Raji (cell line): Measurements from ENCODE around the gene ZNF768.
A peak's percentile ranks its signal among the peaks of the same experiment; 100 is the strongest.

Experiments
- POLR2A ChIP-seq: IDR thresholded peaks from 2 replicates; pipeline ENCODE4 v1.6.1; 2011; ENCODE audit warnings: low read depth, low read length, control low read depth; ENCODE audit not compliant: insufficient read depth

The ZNF768 gene

DNA sequence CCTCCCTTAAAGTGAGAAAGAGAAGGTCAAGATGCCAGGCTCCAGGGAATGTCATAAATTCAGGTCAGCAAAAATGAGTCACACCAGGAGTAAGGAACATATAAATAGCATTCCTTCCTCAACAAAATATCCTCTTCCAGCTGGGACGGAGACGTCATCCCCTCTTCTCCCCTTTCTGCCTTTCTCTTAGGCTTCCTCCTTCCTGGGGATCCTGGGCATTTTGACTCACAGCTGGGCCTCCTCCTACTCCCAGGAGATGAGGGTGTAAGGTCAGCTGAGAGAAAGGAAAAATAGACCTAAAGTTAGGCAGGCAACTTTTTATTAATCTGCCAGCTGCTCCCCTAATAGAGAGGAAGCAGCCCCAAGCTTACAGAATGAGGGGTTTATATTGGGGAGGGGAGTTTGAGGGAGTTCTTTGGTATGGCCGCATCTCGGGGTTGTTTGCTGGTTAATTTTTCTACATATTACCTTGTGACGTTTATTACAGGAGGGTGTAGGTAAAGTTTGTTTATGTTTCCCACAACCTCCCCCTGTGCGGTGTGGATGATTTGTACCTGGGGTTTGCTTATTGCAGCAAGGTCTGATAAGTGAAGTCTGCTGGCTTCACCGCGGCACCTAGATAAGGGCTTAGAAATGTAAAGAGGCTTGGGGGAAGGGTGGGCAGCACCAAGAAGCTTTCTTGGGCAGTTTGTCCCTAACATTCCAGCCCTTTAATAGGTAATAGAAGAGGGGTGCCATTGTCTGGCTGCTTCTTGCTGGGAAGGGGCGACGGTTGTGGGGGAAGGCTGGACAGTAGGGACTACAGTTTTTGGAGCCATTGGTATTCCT is 15.3 kb upstream of the ZNF768 start:
- TF ChIP-seq POLR2A, result no peak

DNA sequence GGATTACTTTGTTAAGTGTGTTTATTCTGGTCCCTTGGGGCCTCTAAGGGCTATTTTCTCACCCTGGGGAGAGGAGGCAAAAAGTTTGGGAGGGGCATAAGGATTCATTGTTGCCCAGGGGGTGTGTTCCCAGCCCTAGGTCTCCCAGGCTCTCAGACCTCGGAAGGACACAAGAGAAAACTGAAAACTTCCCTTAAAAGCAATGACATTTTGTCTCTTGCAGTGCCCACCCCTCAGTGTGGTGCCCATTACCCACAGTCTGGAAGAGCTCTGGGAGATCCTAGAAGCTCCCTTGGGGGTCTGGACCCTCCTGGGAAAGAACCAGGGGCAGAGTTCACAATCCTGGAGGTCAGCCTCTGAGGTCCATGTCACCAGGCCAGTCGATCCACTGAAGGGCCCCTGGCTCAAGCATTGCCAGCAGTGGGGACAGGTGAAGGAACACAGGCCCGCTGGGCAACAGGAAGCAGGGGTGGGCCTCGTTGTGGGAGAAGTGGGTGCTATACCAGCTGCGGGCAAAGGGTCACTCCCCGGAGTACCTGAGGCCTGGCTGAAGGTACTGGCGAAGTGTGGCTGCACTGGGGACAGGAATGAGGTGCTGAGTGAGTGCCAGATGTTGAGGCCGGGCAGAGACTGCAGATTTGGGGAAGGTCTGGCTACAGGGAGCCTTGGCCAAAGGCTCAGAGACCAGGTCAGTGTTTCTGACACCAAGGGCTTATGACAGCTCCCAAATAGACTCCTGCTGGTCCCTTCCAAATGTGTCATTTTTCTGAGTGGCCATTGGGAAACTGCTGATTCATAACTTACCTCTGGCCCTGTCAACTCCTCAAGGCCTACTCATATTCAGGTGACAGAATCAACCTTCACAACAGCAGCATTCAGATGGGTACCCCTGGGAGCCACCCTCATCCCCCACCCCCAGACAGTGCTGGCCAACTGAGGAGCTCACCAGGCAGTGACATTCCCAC is 12.9 kb upstream of the ZNF768 start:
- no peak for TF ChIP-seq POLR2A

DNA sequence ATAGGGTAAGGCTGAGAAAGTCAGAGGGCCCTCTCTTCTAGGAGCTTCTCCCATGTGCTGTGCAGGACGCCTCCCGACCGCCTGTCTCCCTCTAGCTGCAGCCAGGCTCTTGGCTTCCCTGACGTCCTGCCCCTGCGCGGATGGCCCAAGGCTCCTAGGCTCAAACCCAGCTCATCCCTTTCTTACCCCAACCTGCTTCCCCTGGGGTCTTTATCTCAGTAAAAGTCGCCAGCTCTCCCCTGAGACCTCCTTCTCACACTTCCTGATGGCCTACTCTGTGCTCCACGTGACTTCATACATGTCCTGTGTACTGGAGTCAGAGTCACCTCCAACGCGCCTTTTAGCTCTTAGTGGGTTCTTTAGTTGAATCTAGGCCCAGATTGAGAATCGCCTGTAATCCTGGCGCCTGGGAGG is 9.4 kb upstream of the ZNF768 start:
- TF ChIP-seq POLR2A, result peak; percentile 51

DNA sequence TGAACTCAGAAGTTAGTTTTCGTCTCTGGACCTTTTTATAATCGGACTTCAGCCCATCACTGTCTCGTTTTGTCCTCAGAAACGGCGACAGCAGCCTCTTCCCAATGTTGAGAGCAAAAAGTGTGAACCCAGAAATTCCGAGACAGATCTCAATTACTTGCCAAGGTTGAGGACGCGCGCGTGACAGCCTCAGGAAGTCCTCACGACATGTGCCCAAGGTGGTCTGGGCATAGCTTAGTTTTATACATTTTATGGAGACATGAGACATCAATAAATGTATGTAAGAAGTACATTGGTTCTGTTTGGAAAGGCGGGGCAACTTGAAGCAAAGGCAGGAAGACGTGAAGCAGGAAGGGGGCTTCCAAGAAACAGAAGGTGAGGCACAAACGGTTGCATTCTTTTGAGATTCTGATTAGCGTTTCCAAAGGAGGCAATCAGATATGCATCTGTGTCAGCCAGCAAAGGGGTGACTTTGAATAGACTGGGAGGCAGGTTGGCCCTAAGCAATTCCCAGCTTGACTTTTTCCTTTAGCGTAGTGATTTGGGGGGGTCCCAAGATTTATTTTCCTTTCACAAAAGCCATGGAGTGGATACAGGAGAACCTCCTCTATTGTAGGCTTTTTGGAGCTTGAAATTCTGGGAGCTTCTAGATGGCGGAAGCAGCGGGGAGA is 8.9 kb upstream of the ZNF768 start:
- no peak for TF ChIP-seq POLR2A

DNA sequence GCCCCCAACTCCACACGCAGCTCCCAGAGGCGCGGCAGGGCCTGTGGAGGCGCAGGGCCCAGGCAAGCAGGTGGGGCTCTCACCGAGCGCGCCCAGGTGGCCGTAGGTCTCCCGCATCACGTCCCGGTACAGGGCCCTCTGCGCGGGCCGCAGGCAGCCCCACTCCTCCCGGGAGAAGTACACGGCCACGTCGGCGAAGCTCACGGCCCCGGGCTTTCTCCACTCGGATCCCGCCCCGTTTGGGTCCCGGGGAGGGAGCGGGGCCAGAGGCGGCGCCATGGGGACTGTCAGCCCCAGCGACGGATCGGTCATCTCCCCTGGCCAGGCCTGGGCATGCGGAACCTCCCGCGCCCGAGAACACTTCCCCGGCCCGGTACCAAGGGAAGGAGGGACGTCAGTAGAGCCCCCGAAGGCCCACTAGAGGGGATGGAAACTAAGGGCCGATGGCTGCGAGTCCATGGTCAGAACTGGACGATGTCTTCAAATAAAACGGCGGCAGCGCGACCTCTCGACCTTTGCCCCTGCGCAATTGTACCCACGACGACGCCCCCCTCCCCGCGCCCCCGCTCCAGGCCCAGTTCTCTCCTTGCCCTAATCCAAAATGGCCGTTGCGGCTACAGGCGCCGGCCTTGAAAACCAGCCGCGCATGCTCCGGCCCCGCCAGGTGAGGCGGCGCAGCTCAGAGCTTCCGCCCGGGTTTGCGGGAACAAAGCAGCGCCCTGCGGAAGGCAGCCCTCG is 8.2 kb upstream of the ZNF768 start, which contains the start of gene ZNF747:
TSS of gene ZNF747 (minus strand) at position 491 of the 738 bp plus-strand sequence. CDS start at position 312, 179 bp downstream.
- peak; percentile 84 for TF ChIP-seq POLR2A

DNA sequence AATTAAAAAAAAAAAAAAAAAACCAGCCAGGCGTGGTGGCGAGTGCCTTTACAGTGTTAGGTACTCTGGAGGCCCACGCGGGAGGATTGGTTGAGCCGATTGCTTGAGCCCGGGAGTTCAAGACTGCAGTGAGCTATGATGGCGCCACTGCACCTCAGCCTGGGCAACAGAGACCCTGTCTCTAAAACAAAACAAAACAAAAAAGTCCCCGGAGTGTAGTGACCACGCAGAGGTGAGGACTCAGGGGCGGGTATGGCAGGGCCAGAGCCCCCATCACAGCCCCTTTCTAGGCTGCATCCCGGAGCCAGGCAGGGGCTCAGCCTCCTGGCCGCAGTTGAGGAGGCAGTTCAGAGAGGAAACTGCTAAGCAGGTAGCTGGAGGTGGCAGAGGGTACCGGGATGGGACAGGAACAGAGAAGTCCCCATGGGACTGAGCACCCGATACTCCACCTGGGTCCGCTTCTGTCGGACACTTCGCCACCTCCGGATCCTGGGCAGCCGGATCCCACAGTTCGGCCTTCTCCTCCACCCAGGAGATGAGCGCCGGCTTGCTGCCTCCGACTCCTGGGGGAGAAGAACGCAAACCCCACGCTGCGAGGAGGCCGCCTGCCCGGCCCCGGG is 7.5 kb upstream of the ZNF768 start:
- no peak for TF ChIP-seq POLR2A

DNA sequence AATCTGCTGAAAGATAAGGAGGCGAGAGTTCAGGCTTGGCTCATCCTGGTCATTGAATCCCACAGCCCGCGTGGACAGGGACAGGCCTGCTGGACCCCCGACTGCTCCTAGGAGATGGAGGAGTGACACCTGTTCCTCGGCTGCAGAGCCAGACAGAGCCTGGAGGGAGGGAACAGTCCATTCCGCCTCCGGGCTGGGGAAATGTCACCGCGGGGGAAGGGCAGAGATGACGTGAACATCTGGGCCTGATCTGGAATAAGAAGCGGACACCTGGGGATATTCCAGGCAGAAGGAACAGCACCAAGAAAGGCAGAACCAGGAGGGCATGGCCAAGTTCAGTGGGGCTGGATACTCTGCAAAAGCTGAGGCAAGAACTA is 6.8 kb upstream of the ZNF768 start:
- TF ChIP-seq POLR2A, result no peak

DNA sequence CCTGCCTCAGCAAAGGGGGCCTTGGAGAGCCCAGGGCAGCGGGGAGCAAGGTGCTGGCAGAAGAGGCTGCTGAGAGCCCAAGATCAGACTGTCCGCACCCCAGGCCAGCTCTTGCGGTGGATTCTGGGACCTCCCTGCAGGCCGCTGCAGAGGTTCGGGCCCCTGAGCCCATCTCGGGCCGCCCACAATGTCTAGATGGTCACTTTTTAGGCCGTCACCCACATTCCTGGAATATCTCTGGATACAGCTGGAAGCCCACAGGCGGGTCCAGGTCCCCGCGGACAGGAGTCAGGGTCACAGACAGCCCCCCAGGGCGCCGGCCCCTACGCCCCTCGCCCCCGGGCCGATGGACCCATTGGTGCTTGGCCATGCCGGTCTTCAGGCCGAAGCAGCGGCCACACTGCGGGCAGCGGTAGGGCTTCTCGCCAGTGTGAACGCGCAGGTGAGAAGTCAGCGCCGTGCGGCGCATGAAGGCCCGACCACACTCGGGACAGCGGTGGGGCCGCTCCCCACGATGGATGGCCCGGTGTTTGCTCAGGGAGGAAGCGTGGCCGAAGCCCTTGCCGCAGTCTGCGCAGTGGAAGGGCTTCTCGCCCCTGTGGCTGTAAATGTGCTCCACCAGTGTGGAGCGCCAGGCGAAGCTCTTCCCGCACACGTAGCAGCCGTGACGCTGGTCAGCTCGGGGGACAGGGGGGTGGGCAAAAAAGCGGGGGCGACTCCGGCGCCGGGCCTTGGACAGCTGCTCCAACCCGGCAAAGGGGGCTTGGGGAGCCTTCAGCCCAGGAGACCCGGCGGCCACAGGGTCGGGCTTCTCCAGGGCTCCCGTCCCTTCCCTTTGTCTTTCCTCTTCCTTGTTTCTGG is 6.1 kb upstream of the ZNF768 start:
- no peak for TF ChIP-seq POLR2A

DNA sequence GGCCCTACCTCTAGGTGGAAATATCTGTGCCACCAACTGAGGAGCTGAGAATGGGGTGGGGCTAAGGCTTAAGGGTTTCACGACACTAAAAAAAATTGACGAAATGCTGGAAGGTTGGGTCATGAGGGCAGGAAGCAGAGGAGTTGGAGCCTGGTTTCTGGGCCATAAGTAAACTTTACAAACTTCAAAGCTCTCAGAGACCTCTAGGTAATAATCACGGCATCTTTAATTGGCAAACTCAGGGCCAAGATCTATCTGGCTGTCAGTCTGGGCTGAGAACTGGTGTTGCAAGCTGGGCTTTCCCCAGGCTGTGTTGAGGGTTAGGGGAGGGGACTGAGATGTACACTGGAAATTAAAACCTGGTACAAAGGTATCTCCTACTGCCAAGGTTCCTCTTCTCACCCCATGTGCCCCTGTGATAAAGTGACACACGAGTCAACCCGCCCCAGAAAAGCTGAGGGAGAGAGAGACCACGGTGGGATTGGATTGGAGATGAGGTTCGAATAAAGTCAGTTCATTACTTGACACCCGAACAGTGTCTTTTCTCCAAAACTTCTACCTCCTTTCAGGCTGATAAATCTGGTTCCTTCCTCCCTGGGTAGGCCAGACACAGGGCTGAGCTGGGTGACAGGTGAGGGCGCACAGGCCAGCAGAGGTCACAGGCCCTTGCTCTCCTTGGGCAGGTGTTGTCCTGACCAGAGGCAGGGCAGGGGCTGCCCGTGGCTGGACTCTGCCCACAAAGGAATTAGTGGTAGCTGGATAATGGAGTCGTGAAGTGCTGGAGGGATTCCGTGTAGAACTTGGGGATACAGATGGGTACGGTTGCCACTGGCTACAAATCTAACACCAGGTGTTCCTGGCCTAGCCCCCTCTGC is 4.0 kb upstream of the ZNF768 start:
- TF ChIP-seq POLR2A, result no peak

DNA sequence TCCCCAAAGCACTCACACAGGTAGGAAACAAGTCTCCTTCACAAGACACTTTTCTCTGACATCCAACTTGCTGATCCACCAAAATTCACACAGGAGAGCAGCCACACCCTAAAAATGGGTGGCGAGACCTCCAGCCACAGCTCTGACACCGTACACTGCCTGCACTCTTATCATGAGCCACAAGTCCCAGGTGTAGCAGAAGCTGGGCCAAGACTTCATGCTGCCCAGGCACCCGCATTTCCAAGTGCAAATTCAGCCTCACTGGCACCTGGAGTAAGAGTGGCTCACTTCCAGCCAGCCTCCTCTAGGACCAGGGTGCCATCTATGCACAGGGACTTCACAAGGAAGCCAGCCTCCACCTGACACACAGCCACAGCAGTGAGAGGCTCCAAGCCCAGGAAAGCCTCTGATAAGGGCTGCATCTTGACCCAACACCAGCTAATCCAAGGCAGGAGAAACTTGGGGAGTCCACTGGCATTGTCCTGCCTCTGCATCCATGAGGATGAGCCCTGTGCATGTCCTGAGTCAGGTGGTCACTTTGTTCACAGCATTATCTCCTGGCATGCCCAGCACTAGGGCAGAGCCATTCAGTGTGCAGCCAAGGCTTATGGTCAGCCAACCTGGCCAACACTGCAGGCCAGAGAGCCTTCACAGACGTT is 2.6 kb upstream of the ZNF768 start:
- peak; percentile 40 for TF ChIP-seq POLR2A

DNA sequence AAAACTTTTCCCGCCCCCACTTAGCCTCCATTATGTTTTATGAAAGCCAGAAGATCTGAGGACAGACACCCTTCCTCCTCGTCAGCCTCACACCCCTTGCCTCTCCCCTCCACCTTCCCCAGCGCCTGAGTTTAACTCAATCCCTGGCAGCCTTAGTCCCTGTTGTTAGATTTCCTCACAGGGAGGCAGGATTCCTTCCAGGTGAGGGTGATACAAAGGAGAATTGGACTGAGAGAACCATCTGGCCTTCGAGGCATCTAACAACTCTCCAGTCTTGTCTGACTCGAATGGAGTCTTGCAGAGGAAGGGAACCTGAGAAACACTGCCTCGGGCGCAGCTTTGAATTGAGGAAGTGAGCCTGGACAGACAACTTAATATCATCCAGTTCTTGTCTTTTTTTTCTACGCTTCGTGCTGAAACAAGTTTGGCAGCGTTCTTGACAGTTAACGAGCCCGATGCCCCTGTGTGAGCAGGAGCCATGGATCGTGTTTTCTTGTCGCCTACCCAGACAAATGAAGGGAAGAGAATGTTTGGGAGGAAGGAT is 1.3 kb upstream of the ZNF768 start:
- TF ChIP-seq POLR2A, result no peak
